Measurements from ENCODE around the gene INTS1. TPM values are rescaled to one million over a fixed set of nuclear protein-coding genes. Genes with fewer than 3 reads are reported as not detected.
A peak's percentile ranks its signal among the peaks of the same experiment; 100 is the strongest.

The INTS1 gene
- total RNA-seq, 1 donor from 2014 or later: 81.9 TPM

DNA sequence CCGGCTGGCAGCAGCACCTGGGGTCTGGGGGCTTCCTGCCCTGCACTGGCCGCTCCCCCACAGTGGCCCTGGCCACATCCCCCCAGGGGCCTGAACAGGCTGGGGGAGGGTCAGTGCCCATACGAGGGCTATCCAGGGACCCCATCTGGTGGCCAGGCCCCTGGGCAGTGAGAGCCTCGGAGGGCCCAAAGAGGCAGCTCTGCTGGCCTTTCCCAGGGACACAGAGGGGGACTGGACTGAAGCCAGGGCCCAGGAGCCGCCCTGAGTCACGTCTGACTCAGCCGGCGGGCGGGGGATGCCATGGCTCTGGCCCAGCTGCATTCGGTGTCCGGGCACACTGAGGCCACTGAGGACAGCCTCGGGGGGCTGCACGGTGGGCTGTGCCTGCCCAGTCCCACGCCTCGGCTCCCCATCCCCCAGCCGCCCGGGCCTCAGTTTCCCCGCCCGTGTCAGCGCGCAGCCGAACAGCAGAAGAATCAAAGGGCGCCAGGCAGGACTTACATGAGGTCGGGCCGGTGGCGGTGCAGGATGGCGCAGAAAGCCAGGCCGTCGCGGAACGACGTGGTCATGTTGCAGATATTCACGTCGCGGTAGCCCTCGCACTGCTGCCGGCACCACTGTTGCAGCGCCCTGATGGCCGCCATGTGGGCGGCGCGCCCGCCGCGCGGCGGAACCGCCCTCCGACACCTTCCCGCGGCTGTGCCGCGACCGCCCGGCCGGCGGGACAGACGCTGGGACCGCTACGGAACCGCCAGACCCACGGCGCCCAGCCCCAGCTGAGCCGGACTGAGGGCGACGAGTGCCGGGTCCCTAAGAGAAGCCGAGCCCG is 45.3 kb downstream of the INTS1 start, which contains the start of gene MICALL2:
MICALL2 (minus strand) TSS at position 788 of the 829 bp plus-strand sequence; CDS start at position 644, 144 bp downstream.
- Histone ChIP-seq H2AFZ (ENCODE audit: low read depth, low read length) (peak within 1 kb of the TSS; percentile 82), H3K36me3 (ENCODE audit: insufficient read depth, low read length) (no peaks in the 10 kb centered on the region), H3K79me2 (ENCODE audit: insufficient read depth, low read length) (peaks cover 51% of the 10 kb centered on the region), H3K4me2 (ENCODE audit: low read length) (peak within 1 kb of the TSS; percentile 100), H3K27me3 (ENCODE audit: insufficient read depth, low read length) (no peaks in the 10 kb centered on the region), H3K27ac (ENCODE audit: low read depth, low read length) (peak within 1 kb of the TSS; percentile 95), H3K9ac (ENCODE audit: low read length) (peak within 1 kb of the TSS; percentile 97), H3K9me3 (ENCODE audit: insufficient read depth, low read depth, low read length) (no peaks in the 10 kb centered on the region), H3K4me1 (ENCODE audit: insufficient read depth, low read length) (peaks cover 44% of the 10 kb centered on the region), H4K20me1 (ENCODE audit: insufficient read depth, low read length) (peaks cover 45% of the 10 kb centered on the region), H3K4me3 (ENCODE audit: insufficient read depth, low read depth, low read length) (peak within 1 kb of the TSS; percentile 84)
- H3K4me3 Mint-ChIP-seq (ENCODE audit: unreplicated experiment): peak within 1 kb of the TSS; percentile 84
- DNase-seq (ENCODE audit: low read depth): peak; percentile 71
- peak within 1 kb of the TSS; percentile 58 for H3K27ac Mint-ChIP-seq (ENCODE audit: unreplicated experiment)
- TF ChIP-seq, protein P1, sequence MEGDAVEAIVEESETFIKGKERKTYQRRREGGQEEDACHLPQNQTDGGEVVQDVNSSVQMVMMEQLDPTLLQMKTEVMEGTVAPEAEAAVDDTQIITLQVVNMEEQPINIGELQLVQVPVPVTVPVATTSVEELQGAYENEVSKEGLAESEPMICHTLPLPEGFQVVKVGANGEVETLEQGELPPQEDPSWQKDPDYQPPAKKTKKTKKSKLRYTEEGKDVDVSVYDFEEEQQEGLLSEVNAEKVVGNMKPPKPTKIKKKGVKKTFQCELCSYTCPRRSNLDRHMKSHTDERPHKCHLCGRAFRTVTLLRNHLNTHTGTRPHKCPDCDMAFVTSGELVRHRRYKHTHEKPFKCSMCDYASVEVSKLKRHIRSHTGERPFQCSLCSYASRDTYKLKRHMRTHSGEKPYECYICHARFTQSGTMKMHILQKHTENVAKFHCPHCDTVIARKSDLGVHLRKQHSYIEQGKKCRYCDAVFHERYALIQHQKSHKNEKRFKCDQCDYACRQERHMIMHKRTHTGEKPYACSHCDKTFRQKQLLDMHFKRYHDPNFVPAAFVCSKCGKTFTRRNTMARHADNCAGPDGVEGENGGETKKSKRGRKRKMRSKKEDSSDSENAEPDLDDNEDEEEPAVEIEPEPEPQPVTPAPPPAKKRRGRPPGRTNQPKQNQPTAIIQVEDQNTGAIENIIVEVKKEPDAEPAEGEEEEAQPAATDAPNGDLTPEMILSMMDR (IDR thresholded peaks at IDR 0.05; ENCODE audit: insufficient read depth, low read depth, low read length): no peak
- TF ChIP-seq EZH2 (IDR thresholded peaks at IDR 0.05; ENCODE audit: insufficient read depth, low read length): no peak
- no peaks in the 10 kb centered on the region for H3K27me3 Mint-ChIP-seq (ENCODE audit: low read depth, unreplicated experiment)
- H3K4me1 Mint-ChIP-seq (ENCODE audit: low read depth, unreplicated experiment): peaks cover 7% of the 10 kb centered on the region
- H3K36me3 Mint-ChIP-seq (ENCODE audit: low read depth, unreplicated experiment): peaks cover 2% of the 10 kb centered on the region
- H3K9me3 Mint-ChIP-seq (ENCODE audit: unreplicated experiment): no peaks in the 10 kb centered on the region
- no peak for FAIRE-seq

DNA sequence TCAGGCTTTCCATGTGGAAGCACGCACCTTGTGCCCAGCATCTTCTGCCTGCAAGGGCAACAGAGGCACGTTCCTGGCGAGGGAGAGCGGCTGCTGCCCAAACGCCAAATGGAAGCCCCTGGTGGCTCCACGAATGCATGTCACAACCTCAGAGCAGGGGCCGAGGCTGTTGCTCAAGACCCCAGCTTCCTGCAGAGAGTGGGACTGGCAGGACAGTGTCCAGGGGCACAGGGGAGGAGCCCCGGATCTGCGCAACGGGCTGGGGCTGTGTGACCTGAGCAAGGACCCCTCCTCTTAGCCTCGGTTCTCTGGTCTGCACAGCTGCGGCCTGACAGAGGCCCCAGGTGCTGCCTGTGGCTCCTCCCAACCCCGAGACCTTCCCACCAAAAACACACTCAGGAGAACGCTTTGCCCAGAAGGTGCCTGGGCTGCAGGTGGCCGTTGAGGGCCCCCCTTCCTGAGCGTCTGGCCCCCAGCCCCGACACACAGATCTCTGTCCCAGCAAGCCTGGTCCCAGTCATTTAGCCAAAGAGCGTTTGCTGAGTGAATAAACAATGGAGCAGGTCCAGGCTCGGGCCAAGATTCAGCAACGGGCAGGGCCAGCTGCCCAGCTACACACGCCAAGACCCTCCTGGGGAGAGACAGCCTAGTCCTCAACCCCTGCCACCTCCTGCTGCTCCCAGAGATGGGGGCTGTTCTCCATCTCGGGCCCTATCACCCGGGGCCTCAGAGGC is 46.1 kb downstream of the INTS1 start:
- DNase-seq (ENCODE audit: low read depth): no peak
- Mint-ChIP-seq H3K27ac (ENCODE audit: unreplicated experiment) (peak overlapping the region; percentile 58), H3K9me3 (ENCODE audit: unreplicated experiment) (no peaks in the 10 kb centered on the region)

More for the DNA sequence above, 46.1 kb downstream of the INTS1 start:
- Histone ChIP-seq H3K4me3 (ENCODE audit: insufficient read depth, low read depth, low read length) (peak overlapping the region; percentile 84), H4K20me1 (ENCODE audit: insufficient read depth, low read length) (peaks cover 52% of the 10 kb centered on the region), H3K9ac (ENCODE audit: low read length) (peak overlapping the region; percentile 97), H3K4me2 (ENCODE audit: low read length) (peak overlapping the region; percentile 100), H3K4me1 (ENCODE audit: insufficient read depth, low read length) (peaks cover 44% of the 10 kb centered on the region), H2AFZ (ENCODE audit: low read depth, low read length) (no peak overlapping the region), H3K27ac (ENCODE audit: low read depth, low read length) (peak overlapping the region; percentile 95), H3K27me3 (ENCODE audit: insufficient read depth, low read length) (no peaks in the 10 kb centered on the region), H3K9me3 (ENCODE audit: insufficient read depth, low read depth, low read length) (no peaks in the 10 kb centered on the region), H3K36me3 (ENCODE audit: insufficient read depth, low read length) (no peaks in the 10 kb centered on the region), H3K79me2 (ENCODE audit: insufficient read depth, low read length) (peaks cover 59% of the 10 kb centered on the region)
- TF ChIP-seq, protein P1 (IDR thresholded peaks at IDR 0.05; ENCODE audit: insufficient read depth, low read depth, low read length): no peak
- TF ChIP-seq EZH2 (IDR thresholded peaks at IDR 0.05; ENCODE audit: insufficient read depth, low read length): no peak
- Mint-ChIP-seq H3K4me3 (ENCODE audit: unreplicated experiment) (peak overlapping the region; percentile 84), H3K27me3 (ENCODE audit: low read depth, unreplicated experiment) (no peaks in the 10 kb centered on the region), H3K4me1 (ENCODE audit: low read depth, unreplicated experiment) (peaks cover 7% of the 10 kb centered on the region), H3K36me3 (ENCODE audit: low read depth, unreplicated experiment) (peaks cover 2% of the 10 kb centered on the region)
- no peak for FAIRE-seq
